Suprapubic skin (tissue), 4 donors: Measurements from ENCODE around the gene TMEM131L.

Source experiments
- POLR2A ChIP-seq, 2 donors: fragments of 450-650 bp; IDR thresholded peaks; one replicate each; pipeline ENCODE4 v1.6.1; 2017; ENCODE audit warnings: antibody characterized with exemption in 2 of 2, mild to moderate bottlenecking in 2 of 2, moderate library complexity in 2 of 2
- POLR2AphosphoS5 ChIP-seq, 3 donors: sonication (generic); formaldehyde crosslinking; IDR thresholded peaks; one replicate each; pipeline ENCODE4 v1.6.1; 2017; ENCODE audit warnings: antibody characterized with exemption in 3 of 3
- TF ChIP-seq, protein P1 (sequence below), 2 donors: fragments of 200-600 bp in 1 of 2; fragments of 450-650 bp in 1 of 2; sonication (generic) in 1 of 2; IDR thresholded peaks; one replicate each; pipeline ENCODE4 v1.5.1; 2016 to 2019; ENCODE audit warnings: antibody characterized with exemption in 2 of 2, mild to moderate bottlenecking in 1 of 2, moderate library complexity in 1 of 2

DNA sequence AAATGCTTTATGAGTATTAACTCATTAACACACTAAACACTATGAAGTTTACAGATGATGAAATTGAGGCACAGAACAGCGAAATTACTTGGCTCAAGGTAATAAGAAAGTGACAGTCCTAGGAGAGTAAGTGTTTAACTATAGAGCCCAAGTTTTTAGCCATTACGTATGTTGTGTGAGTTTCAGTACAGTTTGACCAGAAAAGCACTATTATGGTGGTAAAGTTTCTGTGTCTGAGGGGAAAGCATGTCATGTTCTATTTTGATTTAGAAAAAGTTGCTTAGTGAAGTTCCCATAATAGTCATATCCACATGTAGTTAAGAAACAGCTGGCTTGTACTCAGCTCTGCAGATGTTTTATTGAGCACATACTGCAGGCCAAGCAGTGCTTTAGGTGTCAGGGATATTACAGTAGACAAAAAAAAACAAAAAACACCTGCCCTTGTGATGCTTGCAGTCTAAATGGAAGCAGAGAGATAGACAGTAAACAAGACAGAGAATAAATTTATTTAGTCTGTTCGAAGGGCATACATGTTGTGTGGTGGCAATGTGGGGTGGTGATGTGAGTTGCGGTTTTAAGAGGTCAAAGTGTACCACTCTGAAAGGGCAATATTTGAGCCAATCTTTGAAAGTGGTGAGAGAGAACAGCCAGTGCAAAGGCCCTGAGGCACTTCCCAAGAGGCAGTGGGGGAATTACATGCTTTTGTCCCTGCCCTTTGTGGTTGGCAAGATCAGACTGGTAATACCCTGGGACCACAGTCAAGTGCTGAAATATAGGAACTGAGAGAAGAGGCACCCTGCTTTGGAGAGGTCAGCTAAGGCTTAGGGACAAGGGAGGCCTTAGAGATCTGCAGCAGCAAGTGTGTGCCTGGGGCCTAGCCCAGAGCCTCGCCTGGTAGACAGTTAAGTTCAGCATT is 6.2 kb downstream of the TMEM131L start:
- no peak for TF ChIP-seq POLR2A (IDR thresholded peaks at IDR 0.05)
- TF ChIP-seq, protein P1, sequence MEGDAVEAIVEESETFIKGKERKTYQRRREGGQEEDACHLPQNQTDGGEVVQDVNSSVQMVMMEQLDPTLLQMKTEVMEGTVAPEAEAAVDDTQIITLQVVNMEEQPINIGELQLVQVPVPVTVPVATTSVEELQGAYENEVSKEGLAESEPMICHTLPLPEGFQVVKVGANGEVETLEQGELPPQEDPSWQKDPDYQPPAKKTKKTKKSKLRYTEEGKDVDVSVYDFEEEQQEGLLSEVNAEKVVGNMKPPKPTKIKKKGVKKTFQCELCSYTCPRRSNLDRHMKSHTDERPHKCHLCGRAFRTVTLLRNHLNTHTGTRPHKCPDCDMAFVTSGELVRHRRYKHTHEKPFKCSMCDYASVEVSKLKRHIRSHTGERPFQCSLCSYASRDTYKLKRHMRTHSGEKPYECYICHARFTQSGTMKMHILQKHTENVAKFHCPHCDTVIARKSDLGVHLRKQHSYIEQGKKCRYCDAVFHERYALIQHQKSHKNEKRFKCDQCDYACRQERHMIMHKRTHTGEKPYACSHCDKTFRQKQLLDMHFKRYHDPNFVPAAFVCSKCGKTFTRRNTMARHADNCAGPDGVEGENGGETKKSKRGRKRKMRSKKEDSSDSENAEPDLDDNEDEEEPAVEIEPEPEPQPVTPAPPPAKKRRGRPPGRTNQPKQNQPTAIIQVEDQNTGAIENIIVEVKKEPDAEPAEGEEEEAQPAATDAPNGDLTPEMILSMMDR (IDR thresholded peaks at IDR 0.05), result no peak
- TF ChIP-seq POLR2AphosphoS5 (IDR thresholded peaks at IDR 0.05), result no peak
